HUES48 (cell line): ENCODE measurements around the gene AGPAT3.
A peak's percentile ranks its signal among the peaks of the same experiment; 100 is the strongest.
"Not testable (repeated sequence)": the region's sequence is repeated elsewhere in the genome, so short reads cannot be mapped to it uniquely, and the experiment has no call there.

Source experiments
- H3K27ac ChIP-seq: one replicate; pipeline ENCODE4 v1.7.0; 2013; ENCODE audit warnings: low read depth, low read length, inconsistent platforms
- H3K27me3 ChIP-seq: 2 replicates; pipeline ENCODE4 v1.6.1; 2013; ENCODE audit warnings: mild to moderate bottlenecking, low read length; ENCODE audit not compliant: control insufficient read depth, insufficient read depth
- H3K36me3 ChIP-seq: 2 replicates; pipeline ENCODE4 v1.6.1; 2013; ENCODE audit warnings: low read length; ENCODE audit not compliant: control insufficient read depth, insufficient read depth
- H3K4me1 ChIP-seq: 2 replicates; pipeline ENCODE4 v1.6.1; 2013; ENCODE audit warnings: mild to moderate bottlenecking, low read length; ENCODE audit not compliant: control insufficient read depth, insufficient read depth
- H3K4me3 ChIP-seq: 2 replicates; pipeline ENCODE4 v1.5.1; 2013; ENCODE audit warnings: mild to moderate bottlenecking, low read depth, low read length
- H3K9ac ChIP-seq: 2 replicates; pipeline ENCODE4 v1.6.1; 2013; ENCODE audit warnings: mild to moderate bottlenecking, low read depth, low read length, moderate library complexity
- H3K9me3 ChIP-seq: 2 replicates; pipeline ENCODE4 v1.6.1; 2013; ENCODE audit warnings: low read length; ENCODE audit not compliant: control insufficient read depth, insufficient read depth

AGPAT3 gene

GRCh38 chr21:43864962-43865539, at the start of gene AGPAT3:
TSS of gene AGPAT3 (plus strand) at chr21:43865223. CDS start at chr21:43959682, 94,459 bp downstream.
- H3K4me3 ChIP-seq: peak within 1 kb of the TSS; percentile 69
- H3K9me3 ChIP-seq: no peaks in the 10 kb centered on the region
- H3K4me1 ChIP-seq: peaks cover 15% of the 10 kb centered on the region
- no peaks in the 10 kb centered on the region for H3K36me3 ChIP-seq
- H3K27me3 ChIP-seq: peaks cover 19% of the 10 kb centered on the region
- peak within 1 kb of the TSS; percentile 3 for H3K27ac ChIP-seq
- no peak within 1 kb of the TSS for H3K9ac ChIP-seq

- peaks cover 12% of the 10 kb centered on the region for H3K4me1 ChIP-seq
- H3K9me3 ChIP-seq: 0 out of 2 replicates have a peak, but pooled peaks cover under 1% of the 10 kb centered on the region
- H3K36me3 ChIP-seq: no peaks in the 10 kb centered on the region
- no peak overlapping the region for H3K9ac ChIP-seq
- H3K27me3 ChIP-seq: no peaks in the 10 kb centered on the region
- no peak overlapping the region for H3K4me3 ChIP-seq
- no peak overlapping the region for H3K27ac ChIP-seq
These were observed 49.0 kb upstream of the AGPAT3 start for GRCh38 chr21:43815991-43816390.

GRCh38 chr21:43816611-43817071, 48.4 kb upstream of the AGPAT3 start:
- H3K9me3 ChIP-seq: peaks cover 3% of the 10 kb centered on the region; the same call in 1 of the 2 replicates
- peaks cover 10% of the 10 kb centered on the region for H3K4me1 ChIP-seq
- no peaks in the 10 kb centered on the region for H3K27me3 ChIP-seq
- no peak overlapping the region for H3K4me3 ChIP-seq
- H3K27ac ChIP-seq: no peak overlapping the region
- H3K36me3 ChIP-seq: no peaks in the 10 kb centered on the region
- no peak overlapping the region for H3K9ac ChIP-seq

- peaks cover 3% of the 10 kb centered on the region; the same call in 1 of the 2 replicates for H3K9me3 ChIP-seq
- no peaks in the 10 kb centered on the region for H3K27me3 ChIP-seq
- H3K27ac ChIP-seq: no peak overlapping the region
- no peak overlapping the region for H3K9ac ChIP-seq
- H3K36me3 ChIP-seq: no peaks in the 10 kb centered on the region
- H3K4me3 ChIP-seq: no peak overlapping the region
- H3K4me1 ChIP-seq: peaks cover 10% of the 10 kb centered on the region
These were observed 47.6 kb upstream of the AGPAT3 start for GRCh38 chr21:43817157-43818086.

- peaks cover 3% of the 10 kb centered on the region; the same call in 1 of the 2 replicates for H3K9me3 ChIP-seq
- no peaks in the 10 kb centered on the region for H3K27me3 ChIP-seq
- H3K36me3 ChIP-seq: no peaks in the 10 kb centered on the region
- no peak overlapping the region for H3K9ac ChIP-seq
- H3K27ac ChIP-seq: no peak overlapping the region
- H3K4me1 ChIP-seq: peaks cover 10% of the 10 kb centered on the region
- no peak overlapping the region for H3K4me3 ChIP-seq
These were observed 46.3 kb upstream of the AGPAT3 start for GRCh38 chr21:43818685-43819084.

GRCh38 chr21:43819511-43820405, 45.3 kb upstream of the AGPAT3 start:
- H3K27ac ChIP-seq: no peak overlapping the region
- H3K4me3 ChIP-seq: no peak overlapping the region
- H3K36me3 ChIP-seq: no peaks in the 10 kb centered on the region
- peaks cover 2% of the 10 kb centered on the region for H3K4me1 ChIP-seq
- H3K9ac ChIP-seq: no peak overlapping the region
- H3K27me3 ChIP-seq: no peaks in the 10 kb centered on the region
- peaks cover 3% of the 10 kb centered on the region; the same call in 1 of the 2 replicates for H3K9me3 ChIP-seq

GRCh38 chr21:43820466-43820865, 44.6 kb upstream of the AGPAT3 start:
- H3K4me3 ChIP-seq: no peak overlapping the region
- H3K9ac ChIP-seq: no peak overlapping the region
- H3K36me3 ChIP-seq: no peaks in the 10 kb centered on the region
- H3K27ac ChIP-seq: no peak overlapping the region
- H3K27me3 ChIP-seq: no peaks in the 10 kb centered on the region
- H3K4me1 ChIP-seq: no peaks in the 10 kb centered on the region
- peaks cover 3% of the 10 kb centered on the region; the same call in 1 of the 2 replicates for H3K9me3 ChIP-seq

GRCh38 chr21:43822166-43822565, 42.9 kb upstream of the AGPAT3 start:
- H3K4me1 ChIP-seq, H3K9me3 ChIP-seq, H3K4me3 ChIP-seq, H3K36me3 ChIP-seq, H3K27me3 ChIP-seq, H3K27ac ChIP-seq, H3K9ac ChIP-seq: not testable (repeated sequence)

- H3K27ac ChIP-seq, H3K36me3 ChIP-seq, H3K9ac ChIP-seq, H3K9me3 ChIP-seq, H3K4me3 ChIP-seq, H3K4me1 ChIP-seq, H3K27me3 ChIP-seq: not testable (repeated sequence)
These were observed 42.3 kb upstream of the AGPAT3 start for GRCh38 chr21:43822741-43823140.

- Histone ChIP-seq H3K9ac (no peak overlapping the region), H3K4me1 (peaks cover 6% of the 10 kb centered on the region; the same call in 1 of the 2 replicates), H3K27ac (no peak overlapping the region), H3K4me3 (no peak overlapping the region), H3K36me3 (no peaks in the 10 kb centered on the region), H3K27me3 (no peaks in the 10 kb centered on the region), H3K9me3 (peaks cover 3% of the 10 kb centered on the region; the same call in 1 of the 2 replicates)
These were observed 40.4 kb upstream of the AGPAT3 start for GRCh38 chr21:43824333-43825241.
